ENCODE measurements around the gene SLC35F3. TPM values are rescaled to one million over a fixed set of nuclear protein-coding genes. Genes with fewer than 3 reads are reported as not detected.

The SLC35F3 gene
- total RNA-seq, 2 donors from 2014 or later, result 0.13 TPM; not detected in 1

DNA sequence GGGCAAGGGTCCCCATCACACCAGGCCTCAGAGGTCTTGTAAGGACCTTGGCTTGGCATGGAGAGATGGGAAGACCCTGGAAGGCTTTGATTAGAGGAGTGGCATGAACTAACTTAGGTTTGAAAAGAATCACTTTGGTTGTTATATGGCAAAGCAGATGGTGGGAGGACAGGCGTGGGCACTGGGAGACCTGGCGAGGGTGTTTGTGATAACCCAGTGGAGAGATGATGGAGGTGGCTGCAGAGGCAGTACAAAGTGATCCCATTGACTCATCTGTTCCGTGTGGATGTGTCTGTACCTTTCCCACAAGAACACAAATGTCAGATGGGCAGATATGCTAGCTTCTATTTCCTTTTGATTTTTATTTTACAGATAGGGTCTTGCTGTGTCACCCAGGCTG lies 168.3 kb downstream of the SLC35F3 start:
- Histone ChIP-seq H3K27me3 (no peaks in the 10 kb centered on the region), H3K9ac (ENCODE audit: low read depth in 2 of 2, low read length in 2 of 2) (no peak overlapping the region), H3K4me3 (no peak overlapping the region), H3K9me3 (no peaks in the 10 kb centered on the region), H3K4me1 (no peaks in the 10 kb centered on the region), H3K36me3 (no peaks in the 10 kb centered on the region), H3K27ac (no peak overlapping the region)
- intact Hi-C loops (cut with DNase I), result no loop called here
- TF ChIP-seq, protein P1, sequence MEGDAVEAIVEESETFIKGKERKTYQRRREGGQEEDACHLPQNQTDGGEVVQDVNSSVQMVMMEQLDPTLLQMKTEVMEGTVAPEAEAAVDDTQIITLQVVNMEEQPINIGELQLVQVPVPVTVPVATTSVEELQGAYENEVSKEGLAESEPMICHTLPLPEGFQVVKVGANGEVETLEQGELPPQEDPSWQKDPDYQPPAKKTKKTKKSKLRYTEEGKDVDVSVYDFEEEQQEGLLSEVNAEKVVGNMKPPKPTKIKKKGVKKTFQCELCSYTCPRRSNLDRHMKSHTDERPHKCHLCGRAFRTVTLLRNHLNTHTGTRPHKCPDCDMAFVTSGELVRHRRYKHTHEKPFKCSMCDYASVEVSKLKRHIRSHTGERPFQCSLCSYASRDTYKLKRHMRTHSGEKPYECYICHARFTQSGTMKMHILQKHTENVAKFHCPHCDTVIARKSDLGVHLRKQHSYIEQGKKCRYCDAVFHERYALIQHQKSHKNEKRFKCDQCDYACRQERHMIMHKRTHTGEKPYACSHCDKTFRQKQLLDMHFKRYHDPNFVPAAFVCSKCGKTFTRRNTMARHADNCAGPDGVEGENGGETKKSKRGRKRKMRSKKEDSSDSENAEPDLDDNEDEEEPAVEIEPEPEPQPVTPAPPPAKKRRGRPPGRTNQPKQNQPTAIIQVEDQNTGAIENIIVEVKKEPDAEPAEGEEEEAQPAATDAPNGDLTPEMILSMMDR (IDR thresholded peaks at IDR 0.05), result no peak
- DNase-seq, result no peak

DNA sequence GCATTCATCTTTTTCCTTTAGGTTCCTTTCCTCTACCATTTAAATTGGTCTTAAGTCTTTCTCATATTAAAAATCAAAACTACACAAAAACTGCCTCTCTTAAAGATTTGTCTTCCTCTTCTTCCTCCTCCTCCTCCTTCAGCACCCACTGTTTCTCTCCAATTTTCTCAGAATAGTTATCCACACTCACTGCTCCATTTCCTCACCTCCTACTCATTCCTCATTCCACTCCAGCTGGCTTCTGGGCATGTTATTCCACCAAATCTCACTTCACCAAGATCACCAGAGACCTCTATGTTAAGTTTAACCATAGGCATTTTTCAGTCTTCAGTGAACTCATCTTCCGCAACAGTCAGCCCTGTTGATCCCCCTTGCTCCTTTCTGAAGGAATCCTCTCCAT lies 173.7 kb downstream of the SLC35F3 start:
- no peaks in the 10 kb centered on the region for H3K9me3 ChIP-seq
- H3K4me1 ChIP-seq, result no peaks in the 10 kb centered on the region
- H3K36me3 ChIP-seq, result no peaks in the 10 kb centered on the region
- DNase-seq, result no peak
- no peak overlapping the region for H3K27ac ChIP-seq
- no peaks in the 10 kb centered on the region for H3K27me3 ChIP-seq
- no peak overlapping the region for H3K4me3 ChIP-seq
- no peak overlapping the region for H3K9ac ChIP-seq (ENCODE audit: low read depth in 2 of 2, low read length in 2 of 2)
- TF ChIP-seq, protein P1 (IDR thresholded peaks at IDR 0.05), result no peak
- intact Hi-C loops (cut with DNase I), result no loop called here

DNA sequence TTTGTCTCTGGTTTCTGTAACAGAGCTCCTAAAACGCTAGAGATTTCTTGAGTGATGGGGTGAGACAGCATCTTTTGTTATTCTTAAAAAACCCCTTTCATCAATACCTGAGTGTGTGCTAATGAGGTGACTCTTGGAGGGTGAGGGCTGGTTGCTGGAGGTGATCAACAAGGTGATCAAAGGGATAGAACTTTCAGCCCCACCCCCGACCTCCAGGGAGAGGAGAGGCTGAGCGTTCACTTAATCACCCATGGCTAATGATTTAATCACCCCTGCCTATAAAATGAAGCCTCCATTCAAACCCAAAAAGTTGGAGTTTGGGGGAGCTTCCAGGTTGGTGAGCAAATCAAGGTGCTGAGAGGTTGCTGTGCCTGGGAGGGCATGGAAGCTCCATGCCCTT lies 175.4 kb downstream of the SLC35F3 start:
- H3K27me3 ChIP-seq, result no peaks in the 10 kb centered on the region
- no peak overlapping the region for H3K9ac ChIP-seq (ENCODE audit: low read depth in 2 of 2, low read length in 2 of 2)
- H3K27ac ChIP-seq, result no peak overlapping the region
- no peak for DNase-seq
- intact Hi-C loops (cut with DNase I), result no loop called here
- H3K4me1 ChIP-seq, result no peaks in the 10 kb centered on the region
- no peaks in the 10 kb centered on the region for H3K9me3 ChIP-seq
- H3K4me3 ChIP-seq, result no peak overlapping the region
- H3K36me3 ChIP-seq, result no peaks in the 10 kb centered on the region
- TF ChIP-seq, protein P1 (IDR thresholded peaks at IDR 0.05), result no peak

DNA sequence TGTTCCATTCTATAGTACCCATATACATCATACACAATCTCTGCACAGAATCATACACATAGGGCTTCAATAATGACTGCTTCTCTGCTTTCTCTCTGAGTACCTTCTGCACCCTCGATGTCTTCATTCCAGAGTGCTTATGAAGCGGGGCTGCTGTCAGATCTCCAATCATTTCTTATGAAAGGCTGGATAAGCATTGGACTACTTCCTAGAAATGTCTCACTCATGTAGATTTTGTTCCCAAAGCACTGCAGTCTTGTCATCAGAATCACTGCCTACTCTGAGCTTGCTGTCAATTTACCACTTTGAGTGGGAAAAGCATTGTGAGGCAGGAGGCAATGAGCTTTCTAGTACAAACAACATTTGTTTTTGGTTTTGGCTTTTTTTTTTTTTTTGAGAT lies 179.0 kb downstream of the SLC35F3 start:
- TF ChIP-seq, protein P1 (IDR thresholded peaks at IDR 0.05), result no peak
- intact Hi-C loops (cut with DNase I), result no loop called here
- no peaks in the 10 kb centered on the region for H3K36me3 ChIP-seq
- no peak overlapping the region for H3K4me3 ChIP-seq
- DNase-seq, result no peak
- H3K9ac ChIP-seq (ENCODE audit: low read depth in 2 of 2, low read length in 2 of 2), result no peak overlapping the region
- no peaks in the 10 kb centered on the region for H3K4me1 ChIP-seq
- H3K9me3 ChIP-seq, result no peaks in the 10 kb centered on the region
- no peaks in the 10 kb centered on the region for H3K27me3 ChIP-seq
- no peak overlapping the region for H3K27ac ChIP-seq

DNA sequence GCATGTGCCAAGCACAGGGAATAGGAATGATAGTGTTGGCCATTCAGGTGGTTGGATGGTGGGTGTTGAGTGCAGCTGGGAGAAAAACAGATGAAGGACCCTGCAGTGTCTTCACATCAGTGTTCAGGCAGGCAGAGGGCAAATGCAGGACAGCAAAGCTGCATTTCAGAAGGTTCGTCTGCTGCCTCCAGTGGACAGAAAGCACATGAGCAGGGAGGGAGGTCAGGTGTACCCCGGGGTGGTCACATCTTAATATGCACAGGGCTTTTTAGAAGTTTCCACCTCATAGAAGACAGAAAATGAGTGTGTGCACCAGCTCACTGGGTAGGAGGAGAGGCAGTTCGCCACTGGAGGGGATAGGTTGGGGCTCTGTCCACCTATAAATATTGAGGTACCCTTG lies 184.9 kb downstream of the SLC35F3 start:
- no peak for DNase-seq
- H3K9me3 ChIP-seq, result no peaks in the 10 kb centered on the region
- H3K9ac ChIP-seq (ENCODE audit: low read depth in 2 of 2, low read length in 2 of 2), result no peak overlapping the region
- H3K4me1 ChIP-seq, result no peaks in the 10 kb centered on the region
- intact Hi-C loops (cut with DNase I), result no loop called here
- no peak overlapping the region for H3K4me3 ChIP-seq
- no peaks in the 10 kb centered on the region for H3K27me3 ChIP-seq
- no peak overlapping the region for H3K27ac ChIP-seq
- H3K36me3 ChIP-seq, result no peaks in the 10 kb centered on the region
- TF ChIP-seq, protein P1 (IDR thresholded peaks at IDR 0.05), result no peak

All from colonic mucosa (tissue), 4 donors.